K562 (cell line): ENCODE data around the gene C3. TPM values are rescaled to one million over a fixed set of nuclear protein-coding genes. Genes with fewer than 3 reads are reported as not detected.

Source experiments
- BMI1 ChIP-seq: fragments of 150-350 bp; IDR thresholded peaks from 2 replicates; pipeline ENCODE4 v1.6.1; 2014; ENCODE audit warnings: low read length
- CBX3 ChIP-seq, 2 experiments: IDR thresholded peaks; 1 replicate in 1 of 2; 2 replicates in 1 of 2; pipeline ENCODE4 v1.6.1; 2012; ENCODE audit warnings: inconsistent platforms in 2 of 2, low read length in 2 of 2, borderline replicate concordance in 1 of 2, control low read depth in 1 of 2
- FUS ChIP-seq: fragments of 200-400 bp; formaldehyde crosslinking; optimal IDR thresholded peaks from 2 replicates; pipeline ENCODE3; 2017; ENCODE audit warnings: low read depth, low read length
- HNRNPLL ChIP-seq: fragments of 200-400 bp; formaldehyde crosslinking; IDR thresholded peaks from 2 replicates; pipeline ENCODE4 v1.6.1; 2017; ENCODE audit warnings: low read length, low read depth, mild to moderate bottlenecking; ENCODE audit not compliant: poor library complexity, severe bottlenecking
- KAT7 ChIP-seq: sonication (generic); formaldehyde crosslinking; IDR thresholded peaks from 2 replicates; pipeline ENCODE4 v1.8.0; 2022; ENCODE audit warnings: missing genetic modification reagents, mild to moderate bottlenecking, borderline replicate concordance
- LCOR ChIP-seq: sonication (generic); formaldehyde crosslinking; IDR thresholded peaks from 2 replicates; pipeline ENCODE4 v1.8.0; 2022; ENCODE audit warnings: mild to moderate bottlenecking, missing genetic modification reagents
- NFYB ChIP-seq: IDR thresholded peaks from 2 replicates; pipeline ENCODE4 v1.6.1; 2011; ENCODE audit warnings: mild to moderate bottlenecking, moderate library complexity; ENCODE audit not compliant: insufficient read length; ENCODE audit errors: extremely low read depth
- NRF1 ChIP-seq, 2 experiments: fragments of 450-650 bp; IDR thresholded peaks in 1 of 2; conservative IDR thresholded peaks in 1 of 2; 2 replicates each; pipeline ENCODE4 v1.6.1; 2014; ENCODE audit warnings: mild to moderate bottlenecking in 2 of 2
- PHF20 ChIP-seq: fragments of 450-650 bp; IDR thresholded peaks from 2 replicates; pipeline ENCODE4 v1.6.1; 2018; ENCODE audit not compliant: partially characterized antibody
- SMARCE1 ChIP-seq: fragments of 450-650 bp; IDR thresholded peaks from 2 replicates; pipeline ENCODE4 v1.7.1; 2016; ENCODE audit warnings: mild to moderate bottlenecking
- STAT5A ChIP-seq: IDR thresholded peaks from 2 replicates; pipeline ENCODE4 v1.6.1; 2012; ENCODE audit warnings: low read length, inconsistent platforms, borderline replicate concordance
- TEAD4 ChIP-seq, 2 experiments: sonication (generic) in 1 of 2; formaldehyde crosslinking in 1 of 2; IDR thresholded peaks; 2 replicates each; pipeline versions ENCODE4 v1.6.1 to v1.8.0; 2012 to 2022; ENCODE audit warnings: borderline replicate concordance in 1 of 2, inconsistent platforms in 1 of 2, low read length in 1 of 2, mild to moderate bottlenecking in 1 of 2, missing genetic modification reagents in 1 of 2
- TRIM28 ChIP-seq: fragments of 450-650 bp; IDR thresholded peaks from 2 replicates; pipeline ENCODE4 v1.6.1; 2017
- ZNF184 ChIP-seq: sonication (generic); formaldehyde crosslinking; IDR thresholded peaks from 2 replicates; pipeline ENCODE4 v1.5.0; 2020; ENCODE audit warnings: missing genetic modification reagents
- ZNF3 ChIP-seq: fragments of 250-450 bp; sonication (Bioruptor Pico); IDR thresholded peaks from 2 replicates; pipeline ENCODE4 v1.5.0; 2021; ENCODE audit warnings: mild to moderate bottlenecking, moderate library complexity
- ZNF431 ChIP-seq: sonication (generic); formaldehyde crosslinking; IDR thresholded peaks from 2 replicates; pipeline ENCODE4 v1.8.0; 2022; ENCODE audit warnings: mild to moderate bottlenecking, missing genetic modification reagents
- ZNF584 ChIP-seq: fragments of 200-800 bp; sonication (Bioruptor generic); IDR thresholded peaks from 2 replicates; pipeline ENCODE4 v1.6.1; 2016; ENCODE audit warnings: low read depth, mild to moderate bottlenecking, missing genetic modification characterization, missing compliant biosample characterization
- ZNF644 ChIP-seq: fragments of 200-800 bp; sonication (Bioruptor generic); IDR thresholded peaks from 2 replicates; pipeline ENCODE4 v1.6.1; 2016; ENCODE audit warnings: low read depth, missing genetic modification characterization, missing compliant biosample characterization
- polyA plus RNA-seq, 8 experiments: library from polyadenylated mRNA; depleted of rRNA in 4 of 8; stranded (reverse) in 5 of 8; unstranded in 3 of 8; fragments of >200 nt; fragmentation: Nextera tagmentation in 2 of 8; fragmentation: Illumina TruSeq in 1 of 8; extraction: Ambion mirVana in 2 of 8; extraction: Trizol in 1 of 8; gene quantifications; 2 replicates each; pipeline versions ENCODE4 v1.2.1 to v1.2.3, GENCODE V29; 2011 to 2014; ENCODE audit warnings: inconsistent platforms in 1 of 8, missing spikeins in 1 of 8
- total RNA-seq, 7 experiments: library from RNA; depleted of rRNA in 6 of 7; stranded (reverse); fragments of >200 nt in 6 of 7; fragmentation: Illumina TruSeq in 2 of 7; extraction: Trizol in 2 of 7; gene quantifications; 2 replicates each; pipeline versions ENCODE4 v1.2.1 to v1.2.3, GENCODE V29; 2011 to 2021; ENCODE audit warnings: low replicate concordance in 1 of 7
- TF ChIP-seq, protein P1 (sequence below), 2 experiments: fragments of 450-650 bp; IDR thresholded peaks; 2 replicates each; pipeline ENCODE4 v1.6.1; 2016; ENCODE audit warnings: mild to moderate bottlenecking in 2 of 2, borderline replicate concordance in 1 of 2, low read depth in 1 of 2, moderate library complexity in 1 of 2
- TF ChIP-seq, protein P2 (sequence below), 2 experiments: fragments of 450-650 bp in 1 of 2; sonication (generic) in 1 of 2; formaldehyde crosslinking; conservative IDR thresholded peaks; 2 replicates each; pipeline versions ENCODE4 v1.4.0 to v1.8.1; 2020 to 2022; ENCODE audit warnings: mild to moderate bottlenecking in 1 of 2, missing genetic modification reagents in 1 of 2

C3 gene
- total and polyA plus RNA-seq, 9 of the 15 experiments (the other 6 are each of a cell fraction or from before 2014, with no cell fraction given): 0.59 to 10.6 (median 2.2) TPM

DNA sequence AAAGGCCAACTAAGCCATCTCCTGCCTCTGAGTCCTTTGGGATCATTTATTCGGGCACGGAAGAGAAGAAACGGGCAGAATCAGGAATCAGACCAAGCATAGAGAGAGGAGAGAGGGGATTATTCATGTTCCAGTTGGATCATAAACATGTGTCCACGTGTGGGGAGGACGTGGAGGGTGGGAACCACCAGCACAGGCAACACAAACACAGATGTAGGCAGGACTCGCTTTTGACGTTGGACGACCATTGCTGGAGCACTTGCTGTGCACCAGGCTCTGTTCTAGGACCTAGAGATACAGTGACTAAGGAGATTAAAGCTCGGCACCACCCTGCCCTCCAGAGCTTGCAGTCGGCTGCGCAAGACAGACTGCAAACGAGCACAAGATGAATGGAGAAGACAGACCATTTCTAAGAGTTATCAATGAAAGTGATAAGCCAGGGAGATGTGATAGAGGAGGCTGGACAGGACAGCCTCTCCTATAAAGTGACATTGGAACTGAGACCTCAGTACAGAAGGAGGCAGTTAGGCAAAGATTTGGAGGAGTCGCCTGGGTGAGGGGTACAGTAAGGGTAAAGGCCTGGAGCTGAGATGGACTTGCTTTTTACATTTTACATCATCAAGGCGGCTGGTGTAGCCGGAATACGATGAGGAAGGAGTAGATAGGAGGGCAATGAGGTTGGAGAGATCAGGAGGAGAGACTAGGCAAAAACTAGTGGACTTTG lies 46.1 kb upstream of the C3 start (continued):
- TF ChIP-seq, protein P1, sequence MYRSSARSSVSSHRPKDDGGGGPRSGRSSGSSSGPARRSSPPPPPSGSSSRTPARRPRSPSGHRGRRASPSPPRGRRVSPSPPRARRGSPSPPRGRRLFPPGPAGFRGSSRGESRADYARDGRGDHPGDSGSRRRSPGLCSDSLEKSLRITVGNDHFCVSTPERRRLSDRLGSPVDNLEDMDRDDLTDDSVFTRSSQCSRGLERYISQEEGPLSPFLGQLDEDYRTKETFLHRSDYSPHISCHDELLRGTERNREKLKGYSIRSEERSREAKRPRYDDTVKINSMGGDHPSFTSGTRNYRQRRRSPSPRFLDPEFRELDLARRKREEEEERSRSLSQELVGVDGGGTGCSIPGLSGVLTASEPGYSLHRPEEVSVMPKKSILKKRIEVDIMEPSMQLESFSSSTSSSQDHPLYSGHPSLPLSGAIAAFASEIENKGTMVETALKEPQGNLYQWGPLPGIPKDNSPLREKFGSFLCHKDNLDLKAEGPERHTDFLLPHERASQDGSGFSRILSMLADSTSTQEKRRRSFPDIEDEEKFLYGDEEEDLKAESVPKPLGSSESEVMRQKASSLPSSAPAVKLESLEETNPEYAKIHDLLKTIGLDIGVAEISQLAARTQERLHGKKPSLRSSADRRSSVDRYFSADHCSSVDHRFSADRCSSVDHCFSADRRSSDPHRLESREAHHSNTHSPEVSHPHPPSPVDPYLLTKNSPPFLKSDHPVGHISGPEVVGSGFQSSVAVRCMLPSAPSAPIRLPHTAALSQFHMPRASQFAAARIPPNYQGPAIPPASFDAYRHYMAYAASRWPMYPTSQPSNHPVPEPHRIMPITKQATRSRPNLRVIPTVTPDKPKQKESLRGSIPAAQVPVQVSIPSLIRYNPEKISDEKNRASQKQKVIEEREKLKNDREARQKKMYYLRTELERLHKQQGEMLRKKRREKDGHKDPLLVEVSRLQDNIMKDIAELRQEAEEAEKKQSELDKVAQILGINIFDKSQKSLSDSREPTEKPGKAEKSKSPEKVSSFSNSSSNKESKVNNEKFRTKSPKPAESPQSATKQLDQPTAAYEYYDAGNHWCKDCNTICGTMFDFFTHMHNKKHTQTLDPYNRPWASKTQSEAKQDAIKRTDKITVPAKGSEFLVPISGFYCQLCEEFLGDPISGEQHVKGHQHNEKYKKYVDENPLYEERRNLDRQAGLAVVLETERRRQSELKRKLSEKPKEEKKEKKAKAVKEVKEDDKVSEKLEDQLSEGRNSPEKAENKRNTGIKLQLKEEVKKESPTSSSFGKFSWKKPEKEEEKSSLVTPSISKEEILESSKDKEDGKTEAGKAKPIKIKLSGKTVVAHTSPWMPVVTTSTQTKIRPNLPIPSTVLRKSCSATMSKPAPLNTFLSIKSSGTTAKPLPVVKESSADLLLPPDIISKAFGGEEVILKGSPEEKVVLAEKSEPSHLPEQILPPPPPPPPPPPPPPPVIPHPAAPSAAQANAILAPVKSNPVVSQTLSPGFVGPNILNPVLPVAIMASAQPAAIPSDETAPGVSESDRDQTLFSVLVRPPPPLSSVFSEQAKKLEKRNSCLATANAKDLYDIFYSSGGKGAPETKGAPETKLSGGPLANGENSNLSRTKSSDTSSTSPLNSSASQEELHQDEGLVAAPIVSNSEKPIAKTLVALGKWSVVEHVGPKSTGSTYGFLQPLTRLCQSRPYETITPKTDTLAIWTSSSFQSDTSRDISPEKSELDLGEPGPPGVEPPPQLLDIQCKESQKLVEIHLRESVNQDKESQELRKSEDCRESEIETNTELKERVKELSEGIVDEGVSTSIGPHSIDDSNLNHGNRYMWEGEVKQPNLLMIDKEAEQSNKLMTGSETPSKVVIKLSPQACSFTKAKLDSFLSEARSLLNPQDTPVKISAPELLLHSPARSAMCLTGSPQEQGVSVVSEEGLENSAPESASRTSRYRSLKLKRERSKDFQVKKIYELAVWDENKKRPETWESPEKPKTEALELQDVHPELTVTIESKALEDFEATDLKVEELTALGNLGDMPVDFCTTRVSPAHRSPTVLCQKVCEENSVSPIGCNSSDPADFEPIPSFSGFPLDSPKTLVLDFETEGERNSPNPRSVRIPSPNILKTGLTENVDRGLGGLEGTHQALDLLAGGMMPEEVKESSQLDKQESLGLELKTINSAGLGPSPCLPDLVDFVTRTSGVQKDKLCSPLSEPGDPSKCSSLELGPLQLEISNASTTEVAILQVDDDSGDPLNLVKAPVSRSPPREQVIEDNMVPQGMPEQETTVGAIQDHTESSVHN (IDR thresholded peaks at IDR 0.05; ENCODE audit: borderline replicate concordance in 1 of 2, low read depth in 1 of 2): no peak
- no peak for TF ChIP-seq ZNF584 (CRISPR knock-in tag)
- no peak for TF ChIP-seq ZNF644 (tag)
- peak in 1 of 2 experiments; percentile 44; a peak in 1 of 3 replicates for TF ChIP-seq CBX3 (IDR thresholded peaks at IDR 0.05; ENCODE audit: borderline replicate concordance in 1 of 2, low read length in 2 of 2)
- TF ChIP-seq SMARCE1: no peak
- TF ChIP-seq PHF20: no peak
- peak; percentile 72 to 77 for TF ChIP-seq NRF1 (conservative IDR thresholded peaks at IDR 0.05 in 1 of 2, IDR thresholded peaks at IDR 0.05 in 1 of 2)
- no peak for TF ChIP-seq TEAD4 (IDR thresholded peaks at IDR 0.05; ENCODE audit: low read length)
- TF ChIP-seq TEAD4 (CRISPR knock-in tag; IDR thresholded peaks at IDR 0.05; ENCODE audit: borderline replicate concordance): no peak
- peak; percentile 69; the same call in 1 of the 2 replicates for TF ChIP-seq TRIM28
- TF ChIP-seq ZNF431: 0 out of 2 replicates have a peak, but pooled peaks have one; percentile 2
- no peak for TF ChIP-seq BMI1
- peak; percentile 28; the same call in 1 of the 2 replicates for TF ChIP-seq ZNF3 (CRISPR knock-in tag)
- TF ChIP-seq KAT7 (CRISPR knock-in tag): no peak
- TF ChIP-seq ZNF184: no peak
- TF ChIP-seq FUS: no peak
- no peak for TF ChIP-seq LCOR (CRISPR knock-in tag)
- no peak for TF ChIP-seq NFYB
- TF ChIP-seq, protein P2, sequence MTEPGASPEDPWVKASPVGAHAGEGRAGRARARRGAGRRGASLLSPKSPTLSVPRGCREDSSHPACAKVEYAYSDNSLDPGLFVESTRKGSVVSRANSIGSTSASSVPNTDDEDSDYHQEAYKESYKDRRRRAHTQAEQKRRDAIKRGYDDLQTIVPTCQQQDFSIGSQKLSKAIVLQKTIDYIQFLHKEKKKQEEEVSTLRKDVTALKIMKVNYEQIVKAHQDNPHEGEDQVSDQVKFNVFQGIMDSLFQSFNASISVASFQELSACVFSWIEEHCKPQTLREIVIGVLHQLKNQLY (CRISPR knock-in tag; conservative IDR thresholded peaks at IDR 0.05): no peak
- TF ChIP-seq HNRNPLL: no peak
- TF ChIP-seq STAT5A: no peak
